H9 (cell line): Measurements from ENCODE around the gene AGAP5. TPM values are rescaled to one million over a fixed set of nuclear protein-coding genes. Genes with fewer than 3 reads are reported as not detected.

Source experiments
- DNase-seq: peaks from one replicate; pipeline ENCODE4 v3.0.0-alpha.2; 2017
- H2AFZ ChIP-seq: one replicate; pipeline ENCODE4 v1.6.1; 2013; ENCODE audit warnings: mild to moderate bottlenecking, low read length, control low read depth, moderate library complexity
- H2AK5ac ChIP-seq: 2 replicates; pipeline ENCODE4 v1.6.1; 2013; ENCODE audit warnings: low read length, control low read depth, mixed read lengths; ENCODE audit not compliant: insufficient read length
- H2BK120ac ChIP-seq: one replicate; pipeline ENCODE4 v1.6.1; 2013; ENCODE audit warnings: low read depth, mild to moderate bottlenecking, low read length, control low read depth, inconsistent platforms; ENCODE audit not compliant: poor library complexity, severe bottlenecking
- H2BK12ac ChIP-seq: 2 replicates; pipeline ENCODE4 v1.6.1; 2013; ENCODE audit warnings: low read length, control low read depth, mixed read lengths, low read depth; ENCODE audit not compliant: insufficient read length
- H2BK15ac ChIP-seq: 2 replicates; pipeline ENCODE4 v1.6.1; 2013; ENCODE audit warnings: low read depth, low read length, control low read depth
- H2BK20ac ChIP-seq: one replicate; pipeline ENCODE4 v1.6.1; 2013; ENCODE audit warnings: low read depth, mild to moderate bottlenecking, low read length, control low read depth, inconsistent platforms; ENCODE audit not compliant: poor library complexity, severe bottlenecking
- H2BK5ac ChIP-seq: 2 replicates; pipeline ENCODE4 v1.6.1; 2013; ENCODE audit warnings: low read length, control low read depth, mixed read lengths; ENCODE audit not compliant: insufficient read length
- H3K14ac ChIP-seq: 2 replicates; pipeline ENCODE4 v1.6.1; 2013; ENCODE audit warnings: low read length, control low read depth; ENCODE audit not compliant: insufficient read depth
- H3K18ac ChIP-seq: 2 replicates; pipeline ENCODE4 v1.6.1; 2013; ENCODE audit warnings: low read depth, mild to moderate bottlenecking, mixed read lengths, low read length, control low read depth; ENCODE audit not compliant: insufficient read length
- H3K23ac ChIP-seq: 2 replicates; pipeline ENCODE4 v1.6.1; 2013; ENCODE audit warnings: low read length, control low read depth, mixed read lengths, low read depth; ENCODE audit not compliant: insufficient read length
- H3K23me2 ChIP-seq: 2 replicates; pipeline ENCODE4 v1.6.1; 2013; ENCODE audit warnings: low read depth, mild to moderate bottlenecking, mixed read lengths, low read length, control low read depth; ENCODE audit not compliant: insufficient read length, poor library complexity, severe bottlenecking
- H3K27ac ChIP-seq: 2 replicates; pipeline ENCODE4 v1.5.1; 2013; ENCODE audit warnings: low read length, control low read depth, mixed read lengths, low read depth; ENCODE audit not compliant: insufficient read length
- H3K27me3 ChIP-seq: 2 replicates; pipeline ENCODE4 v1.6.1; 2013; ENCODE audit warnings: low read length, control low read depth, inconsistent platforms; ENCODE audit not compliant: insufficient read depth
- H3K4ac ChIP-seq: 2 replicates; pipeline ENCODE4 v1.6.1; 2013; ENCODE audit warnings: low read depth, mild to moderate bottlenecking, control low read depth, inconsistent platforms, low read length, moderate library complexity
- H3K4me1 ChIP-seq: 2 replicates; pipeline ENCODE4 v1.6.1; 2013; ENCODE audit warnings: low read length, control low read depth, inconsistent platforms; ENCODE audit not compliant: insufficient read depth
- H3K4me2 ChIP-seq: 2 replicates; pipeline ENCODE4 v1.6.1; 2013; ENCODE audit warnings: low read length, control low read depth, mixed read lengths; ENCODE audit not compliant: insufficient read length, insufficient read depth
- H3K56ac ChIP-seq: 2 replicates; pipeline ENCODE4 v1.6.1; 2013; ENCODE audit warnings: low read depth, mild to moderate bottlenecking, mixed read lengths, low read length, control low read depth; ENCODE audit not compliant: insufficient read length
- H3K79me1 ChIP-seq: 2 replicates; pipeline ENCODE4 v1.6.1; 2013; ENCODE audit warnings: low read depth, mild to moderate bottlenecking, moderate library complexity, low read length, control low read depth, inconsistent platforms; ENCODE audit not compliant: insufficient read depth, poor library complexity, severe bottlenecking
- H3K79me2 ChIP-seq: 2 replicates; pipeline ENCODE4 v1.6.1; 2013; ENCODE audit warnings: low read length, control low read depth, inconsistent platforms; ENCODE audit not compliant: insufficient read depth
- H3K9ac ChIP-seq: 2 replicates; pipeline ENCODE4 v1.6.1; 2013; ENCODE audit warnings: low read length, control low read depth, mixed read lengths; ENCODE audit not compliant: insufficient read length; ENCODE audit errors: extremely low read depth
- H3K9me3 ChIP-seq: one replicate; pipeline ENCODE4 v1.6.1; 2013; ENCODE audit warnings: low read depth, low read length, inconsistent platforms; ENCODE audit not compliant: control insufficient read depth
- H3T11ph ChIP-seq: one replicate; pipeline ENCODE4 v1.6.1; 2013; ENCODE audit warnings: mild to moderate bottlenecking, low read length, control low read depth, inconsistent platforms
- H4K20me1 ChIP-seq: one replicate; pipeline ENCODE4 v1.6.1; 2013; ENCODE audit not compliant: control insufficient read depth, insufficient read length, insufficient read depth
- H4K5ac ChIP-seq: 2 replicates; pipeline ENCODE4 v1.6.1; 2013; ENCODE audit warnings: low read depth, mild to moderate bottlenecking, mixed read lengths, low read length, control low read depth; ENCODE audit not compliant: insufficient read length
- H4K8ac ChIP-seq: replicated peaks from 2 replicates; pipeline ENCODE4 v1.6.1; 2013; ENCODE audit warnings: low read length, control low read depth, mixed read lengths, low read depth; ENCODE audit not compliant: insufficient read length
- H4K91ac ChIP-seq: 2 replicates; pipeline ENCODE4 v1.6.1; 2013; ENCODE audit warnings: low read depth, mild to moderate bottlenecking, moderate library complexity, mixed read lengths, low read length, control low read depth; ENCODE audit not compliant: insufficient read length
- H3K27ac Mint-ChIP-seq, 3 experiments: 2 replicates in 2 of 3; 3 replicates in 1 of 3; pipeline ENCODE4 v1.8.0; 2020 to 2021; ENCODE audit warnings: mixed read lengths in 3 of 3, mild to moderate bottlenecking in 1 of 3, moderate library complexity in 1 of 3
- H3K27me3 Mint-ChIP-seq: 2 replicates; pipeline ENCODE4 v1.8.0; 2021; ENCODE audit warnings: low read depth, mild to moderate bottlenecking, moderate library complexity, mixed read lengths
- H3K36me3 Mint-ChIP-seq, 3 experiments: 2 replicates in 2 of 3; 3 replicates in 1 of 3; pipeline ENCODE4 v1.8.0; 2020 to 2021; ENCODE audit warnings: low read depth in 3 of 3, mixed read lengths in 3 of 3; ENCODE audit not compliant: insufficient read depth in 1 of 3
- H3K4me1 Mint-ChIP-seq, 2 experiments: 2 replicates each; pipeline ENCODE4 v1.8.0; 2020; ENCODE audit warnings: mixed read lengths in 2 of 2
- H3K4me3 Mint-ChIP-seq, 2 experiments: 2 replicates in 1 of 2; 3 replicates in 1 of 2; pipeline ENCODE4 v1.8.0; 2020 to 2021; ENCODE audit warnings: mild to moderate bottlenecking in 2 of 2, mixed read lengths in 2 of 2, moderate library complexity in 1 of 2
- H3K9me3 Mint-ChIP-seq, 2 experiments: 2 replicates in 1 of 2; 3 replicates in 1 of 2; pipeline ENCODE4 v1.8.0; 2020; ENCODE audit warnings: mild to moderate bottlenecking in 2 of 2, mixed read lengths in 2 of 2, moderate library complexity in 1 of 2
- CTCF ChIP-seq: fragments of 200-600 bp; sonication (generic); conservative IDR thresholded peaks from 3 replicates; pipeline ENCODE4 v1.8.0; 2021; ENCODE audit warnings: antibody characterized with exemption, mild to moderate bottlenecking
- WGBS: extraction: QIAGEN DNeasy Blood & Tissue Kit; methylation state at CpG from one replicate; pipeline ENCODE4 v1.1.7; 2013; ENCODE audit warnings: missing lambda C conversion rate, low lambda C conversion rate, mixed read lengths; ENCODE audit not compliant: insufficient read length; ENCODE audit errors: extremely low coverage; 5-methylcytosine and 5-hydroxymethylcytosine counted together
- total RNA-seq: library from RNA; stranded (reverse); gene quantifications from 2 replicates; pipeline ENCODE4 v1.2.1, GENCODE V29; 2021

AGAP5 gene
- total RNA-seq, 1 experiment from 2014 or later = 5.2 TPM

GRCh38 chr10:73746721-73747120 is 48.8 kb upstream of the AGAP5 start:
- Histone ChIP-seq H4K91ac (no peak overlapping the region), H3K18ac (no peak overlapping the region), H3K23ac (no peak overlapping the region), H3K79me2 (no peaks in the 10 kb centered on the region; the same call in 1 of the 2 replicates), H3K4me1 (peaks cover 2% of the 10 kb centered on the region; the same call in 1 of the 2 replicates), H2AK5ac (no peak overlapping the region), H3K14ac (no peak overlapping the region), H2BK120ac (no peak overlapping the region), H3K9me3 (no peaks in the 10 kb centered on the region), H2BK20ac (no peak overlapping the region), H3T11ph (no peak overlapping the region), H3K27ac (no peak overlapping the region), H3K23me2 (peaks cover 14% of the 10 kb centered on the region), H3K4ac (no peak overlapping the region), H3K4me2 (no peak overlapping the region), H2AFZ (no peak overlapping the region), H2BK5ac (no peak overlapping the region), H2BK12ac (no peak overlapping the region), H4K5ac (no peak overlapping the region), H3K56ac (no peak overlapping the region), H3K9ac (no peak overlapping the region), H3K79me1 (no peaks in the 10 kb centered on the region), H2BK15ac (no peak overlapping the region), H4K20me1 (no peaks in the 10 kb centered on the region), H3K27me3 (no peaks in the 10 kb centered on the region), H4K8ac (no peak overlapping the region)
- no peak for DNase-seq
- no peaks in the 10 kb centered on the region for H3K27me3 Mint-ChIP-seq
- no peaks in the 10 kb centered on the region for H3K9me3 Mint-ChIP-seq
- no CpG with 5 or more reads among the region's 2 CpGs for WGBS
- no peak for TF ChIP-seq CTCF
- H3K4me1 Mint-ChIP-seq = peaks cover 25 to 27% of the 10 kb centered on the region in 2 experiments
- peaks cover 2 to 31% (median 14%) of the 10 kb centered on the region in 3 experiments; a peak in 6 of 7 replicates for H3K36me3 Mint-ChIP-seq
- no peak overlapping the region for H3K27ac Mint-ChIP-seq
- no peak overlapping the region; a peak in 2 of 5 replicates for H3K4me3 Mint-ChIP-seq
